PC-3 (cell line): ENCODE measurements around the gene HCFC1. TPM values are rescaled to one million over a fixed set of nuclear protein-coding genes. Genes with fewer than 3 reads are reported as not detected.

Source experiments
- ATAC-seq: fragments of 200-7000 bp; cut with Tn5 transposase; 2 replicates; pipeline ENCODE4 v1.9.1; 2020; ENCODE audit warnings: mild to moderate bottlenecking, moderate library complexity
- BruUV-seq: library from RNA; stranded (reverse); fragments of 400-500 nt; replicated peaks from 2 replicates; lab custom pipeline; 2021; lab: Mats Ljungman, UMichigan
- CTCF ChIA-PET: fragments of 300-600 bp; sonication (Branson Sonifier 250); formaldehyde crosslinking; loops from one replicate; lab custom pipeline; 2022; ENCODE audit warnings: antibody characterized with exemption; lab: Charles Lee
- POLR2A ChIA-PET: fragments of 300-600 bp; sonication (Branson Sonifier 250); formaldehyde crosslinking; loops from one replicate; lab custom pipeline; 2022; ENCODE audit warnings: antibody characterized with exemption; ENCODE audit not compliant: unreplicated experiment; lab: Charles Lee
- DNase-seq: peaks from one replicate; pipeline ENCODE4 v3.0.0-alpha.2; 2015
- H2AFZ ChIP-seq: fragments of 300-600 bp; sonication (generic); 2 replicates; pipeline ENCODE4 v1.6.0; 2016; ENCODE audit warnings: antibody characterized with exemption, low read length
- H3F3A ChIP-seq: fragments of 300-600 bp; sonication (generic); one replicate; pipeline ENCODE4 v1.6.0; 2017; ENCODE audit warnings: antibody characterized with exemption, low read length, control low read depth, mild to moderate bottlenecking; ENCODE audit not compliant: unreplicated experiment
- H3K27ac ChIP-seq: fragments of 300-600 bp; sonication (generic); 2 replicates; pipeline ENCODE4 v1.5.1; 2016; ENCODE audit warnings: mild to moderate bottlenecking, low read length
- H3K27me3 ChIP-seq: fragments of 300-600 bp; sonication (generic); 2 replicates; pipeline ENCODE4 v1.6.1; 2016; ENCODE audit warnings: low read length, mixed read lengths
- H3K36me3 ChIP-seq: fragments of 300-600 bp; sonication (generic); 2 replicates; pipeline ENCODE4 v1.6.1; 2016; ENCODE audit warnings: low read depth, mixed run types, low read length, mixed read lengths
- H3K4me1 ChIP-seq: fragments of 300-600 bp; sonication (generic); 2 replicates; pipeline ENCODE4 v1.5.1; 2016; ENCODE audit warnings: low read length; ENCODE audit not compliant: insufficient read depth
- H3K4me2 ChIP-seq: fragments of 300-600 bp; sonication (generic); 2 replicates; pipeline ENCODE4 v1.6.0; 2016; ENCODE audit warnings: low read length
- H3K4me3 ChIP-seq: fragments of 300-600 bp; sonication (generic); 2 replicates; pipeline ENCODE4 v1.5.1; 2016; ENCODE audit warnings: mild to moderate bottlenecking, low read length, mixed read lengths
- H3K79me2 ChIP-seq: fragments of 300-600 bp; sonication (generic); 2 replicates; pipeline ENCODE4 v1.6.1; 2017; ENCODE audit warnings: low read length, mixed read lengths
- H3K9ac ChIP-seq: fragments of 300-600 bp; sonication (generic); 2 replicates; pipeline ENCODE4 v1.6.0; 2016; ENCODE audit warnings: mild to moderate bottlenecking, low read length
- H3K9me2 ChIP-seq: fragments of 300-600 bp; sonication (generic); replicated peaks from 2 replicates; pipeline ENCODE4 v1.6.1; 2016; ENCODE audit warnings: mixed run types, low read length, mixed read lengths
- H3K9me3 ChIP-seq: fragments of 300-600 bp; sonication (generic); 2 replicates; pipeline ENCODE4 v1.6.1; 2016; ENCODE audit warnings: low read length, mixed read lengths
- H4K20me1 ChIP-seq: fragments of 300-600 bp; sonication (generic); 2 replicates; pipeline ENCODE4 v1.6.1; 2016; ENCODE audit warnings: low read length, mixed read lengths
- EZH2 ChIP-seq: fragments of 300-600 bp; sonication (generic); IDR thresholded peaks from one replicate; pipeline ENCODE4 v1.6.1; 2017; ENCODE audit warnings: antibody characterized with exemption, mild to moderate bottlenecking, low read length; ENCODE audit not compliant: unreplicated experiment
- EZH2phosphoT487 ChIP-seq: fragments of 300-600 bp; sonication (generic); IDR thresholded peaks from 2 replicates; pipeline ENCODE4 v1.6.1; 2018; ENCODE audit warnings: mild to moderate bottlenecking, antibody characterized with exemption, low read length, borderline replicate concordance
- intact Hi-C: fragments of 100-400 bp; cut with micrococcal nuclease; formaldehyde crosslinking; loops from 2 replicates; pipeline ENCODE4 v1.9.0; 2023
- total RNA-seq: library from RNA; depleted of rRNA; stranded (reverse); fragments of >200 nt; gene quantifications from 2 replicates; pipeline ENCODE4 v1.2.3, GENCODE V29; 2014
- TF ChIP-seq, protein P1 (sequence below): fragments of 300-600 bp; sonication (generic); conservative IDR thresholded peaks from 2 replicates; pipeline ENCODE4 v1.5.1; 2017; ENCODE audit warnings: antibody characterized with exemption, low read depth, mild to moderate bottlenecking, low read length

The HCFC1 gene
- total RNA-seq, 1 experiment from 2014 or later = 66.9 TPM

DNA sequence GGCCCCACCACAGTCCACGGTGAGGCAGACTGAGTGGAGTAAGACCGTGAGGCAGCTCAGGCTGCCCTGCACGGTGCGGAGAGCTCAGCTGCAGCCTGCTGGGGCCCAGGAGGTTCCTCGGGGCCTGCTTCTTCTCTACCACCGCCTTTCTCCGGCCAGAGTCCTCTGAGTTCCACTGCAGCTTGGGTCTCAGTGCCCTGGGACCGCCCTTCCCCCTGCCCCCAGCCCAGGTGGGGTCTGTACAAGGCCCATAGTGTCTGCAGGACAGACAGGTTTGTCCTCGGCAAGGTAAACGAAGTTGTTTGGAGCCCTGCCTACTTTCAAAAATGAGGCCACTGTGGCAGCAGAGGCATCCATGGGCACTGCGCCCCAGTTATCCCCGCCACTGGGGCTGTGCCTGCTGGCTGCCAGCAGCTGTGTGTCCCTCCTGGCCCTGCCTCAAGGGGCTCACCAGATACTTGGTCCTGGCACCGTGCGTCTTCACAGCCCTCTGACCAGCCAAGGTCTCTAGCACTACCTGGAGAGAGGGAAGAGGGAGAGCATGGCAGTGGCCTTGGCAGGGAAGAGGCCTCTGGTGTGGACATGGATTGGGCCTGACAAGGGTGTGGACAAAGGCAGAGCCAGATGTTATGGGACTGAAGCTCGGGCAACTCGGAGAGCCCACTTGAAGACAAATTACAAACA is 44.1 kb upstream of the HCFC1 start:
- no peak for ATAC-seq
- no TSS peak for BruUV-seq
- H3K4me1 ChIP-seq = peaks cover 17% of the 10 kb centered on the region
- no peak for TF ChIP-seq EZH2
- no peak for TF ChIP-seq EZH2phosphoT487
- TF ChIP-seq, protein P1, sequence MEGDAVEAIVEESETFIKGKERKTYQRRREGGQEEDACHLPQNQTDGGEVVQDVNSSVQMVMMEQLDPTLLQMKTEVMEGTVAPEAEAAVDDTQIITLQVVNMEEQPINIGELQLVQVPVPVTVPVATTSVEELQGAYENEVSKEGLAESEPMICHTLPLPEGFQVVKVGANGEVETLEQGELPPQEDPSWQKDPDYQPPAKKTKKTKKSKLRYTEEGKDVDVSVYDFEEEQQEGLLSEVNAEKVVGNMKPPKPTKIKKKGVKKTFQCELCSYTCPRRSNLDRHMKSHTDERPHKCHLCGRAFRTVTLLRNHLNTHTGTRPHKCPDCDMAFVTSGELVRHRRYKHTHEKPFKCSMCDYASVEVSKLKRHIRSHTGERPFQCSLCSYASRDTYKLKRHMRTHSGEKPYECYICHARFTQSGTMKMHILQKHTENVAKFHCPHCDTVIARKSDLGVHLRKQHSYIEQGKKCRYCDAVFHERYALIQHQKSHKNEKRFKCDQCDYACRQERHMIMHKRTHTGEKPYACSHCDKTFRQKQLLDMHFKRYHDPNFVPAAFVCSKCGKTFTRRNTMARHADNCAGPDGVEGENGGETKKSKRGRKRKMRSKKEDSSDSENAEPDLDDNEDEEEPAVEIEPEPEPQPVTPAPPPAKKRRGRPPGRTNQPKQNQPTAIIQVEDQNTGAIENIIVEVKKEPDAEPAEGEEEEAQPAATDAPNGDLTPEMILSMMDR = no peak
- DNase-seq = no peak
- no peaks in the 10 kb centered on the region for H3K9me3 ChIP-seq
- H4K20me1 ChIP-seq = 0 out of 2 replicates have a peak, but pooled peaks cover 3% of the 10 kb centered on the region
- H3K9me2 ChIP-seq = no peaks in the 10 kb centered on the region
- H3K9ac ChIP-seq = no peak overlapping the region
- CTCF ChIA-PET = no interaction called here
- no peak overlapping the region for H3K27ac ChIP-seq
- no peaks in the 10 kb centered on the region for H3F3A ChIP-seq
- POLR2A ChIA-PET = no interaction called here
- H3K4me3 ChIP-seq = no peak overlapping the region
- no peak overlapping the region for H2AFZ ChIP-seq
- intact Hi-C loops = no loop called here
- peaks cover 48% of the 10 kb centered on the region for H3K79me2 ChIP-seq
- peaks cover 41% of the 10 kb centered on the region for H3K36me3 ChIP-seq
- H3K27me3 ChIP-seq = no peaks in the 10 kb centered on the region
- no peak overlapping the region for H3K4me2 ChIP-seq

DNA sequence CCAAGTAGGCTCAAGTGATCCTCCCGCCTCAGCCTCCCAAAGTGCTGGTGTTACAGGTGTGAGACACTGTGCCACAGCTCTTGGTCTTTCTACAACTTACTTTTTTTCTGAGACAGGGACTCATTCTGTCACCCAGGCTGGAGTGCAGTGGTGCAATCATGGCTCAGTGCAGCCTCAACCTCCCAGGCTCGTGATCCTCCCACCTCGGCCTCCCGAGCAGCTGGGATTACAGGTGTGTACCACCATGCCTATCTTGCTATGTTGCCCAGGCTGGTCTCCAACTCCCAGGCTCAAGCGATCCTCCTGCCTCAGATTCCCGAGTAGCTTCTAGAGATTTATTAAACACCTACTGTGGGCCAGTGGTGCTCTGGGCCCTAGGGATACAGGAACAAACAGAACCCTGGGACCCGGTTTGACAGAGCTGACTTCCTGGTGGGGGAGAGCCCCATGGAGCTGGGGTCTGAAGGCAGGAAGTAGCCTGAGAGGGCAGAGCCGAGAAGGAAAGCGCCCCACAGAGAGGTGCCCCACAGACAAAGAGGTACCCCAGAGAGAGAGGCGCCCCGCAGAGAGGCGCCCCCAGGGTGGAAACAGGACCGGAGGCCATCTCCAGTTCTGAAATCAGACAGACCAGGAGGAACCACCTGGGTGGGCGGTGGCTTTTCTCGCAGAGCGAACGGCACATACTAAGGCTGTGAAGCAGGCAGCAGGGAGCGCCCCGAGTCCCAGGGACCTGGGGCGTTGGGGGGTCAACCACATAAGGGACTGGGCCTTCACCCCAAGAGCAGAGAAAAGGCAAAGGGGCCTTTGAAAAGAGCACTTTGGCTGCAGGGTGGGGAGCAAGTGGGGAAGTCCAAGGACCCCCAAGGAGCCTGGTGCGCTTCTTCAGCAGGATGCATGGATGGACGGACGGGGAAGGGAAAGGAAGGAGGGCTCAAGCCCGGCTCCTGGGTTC is 43.1 kb upstream of the HCFC1 start:
- no peaks in the 10 kb centered on the region for H3F3A ChIP-seq
- BruUV-seq = no TSS peak
- POLR2A ChIA-PET = no interaction called here
- no peaks in the 10 kb centered on the region for H3K9me3 ChIP-seq
- peaks cover 40% of the 10 kb centered on the region for H3K79me2 ChIP-seq
- DNase-seq (no peak), ATAC-seq (no peak)
- H3K9ac ChIP-seq = no peak overlapping the region
- no peak overlapping the region for H3K4me3 ChIP-seq
- H3K4me2 ChIP-seq = no peak overlapping the region
- H2AFZ ChIP-seq = no peak overlapping the region
- CTCF ChIA-PET = interaction anchor here (0.6 to 0.7 kb wide), 2 partner anchors 25 to 67 kb away, joined by 3 to 6 read pairs; no protein-coding TSS in a partner anchor
- H3K27ac ChIP-seq = no peak overlapping the region
- H4K20me1 ChIP-seq = 0 out of 2 replicates have a peak, but pooled peaks cover 3% of the 10 kb centered on the region
- no peak for TF ChIP-seq EZH2phosphoT487
- no peak for TF ChIP-seq EZH2
- TF ChIP-seq, protein P1 = no peak
- H3K36me3 ChIP-seq = peaks cover 41% of the 10 kb centered on the region
- no peaks in the 10 kb centered on the region for H3K9me2 ChIP-seq
- H3K4me1 ChIP-seq = peaks cover 10% of the 10 kb centered on the region; the same call in 1 of the 2 replicates
- intact Hi-C loops = no loop called here
- no peaks in the 10 kb centered on the region for H3K27me3 ChIP-seq
